Ishikawa (cell line): ENCODE data around the gene PLCB1.

Experiments
- CEBPB ChIP-seq: IDR thresholded peaks from 2 replicates; pipeline ENCODE4 v1.6.1; 2012
- CREB1 ChIP-seq: IDR thresholded peaks from 2 replicates; pipeline ENCODE4 v1.6.1; 2012; ENCODE audit warnings: low read depth
- EGR1 ChIP-seq: IDR thresholded peaks from 2 replicates; pipeline ENCODE4 v1.6.1; 2012
- EP300 ChIP-seq: IDR thresholded peaks from 2 replicates; pipeline ENCODE4 v1.6.1; 2012; ENCODE audit warnings: borderline replicate concordance
- FOXM1 ChIP-seq: IDR thresholded peaks from 2 replicates; pipeline ENCODE4 v1.6.1; 2012; ENCODE audit warnings: low read depth, borderline replicate concordance
- NFIC ChIP-seq: IDR thresholded peaks from 2 replicates; pipeline ENCODE4 v1.6.1; 2012
- RAD21 ChIP-seq: IDR thresholded peaks from 2 replicates; pipeline ENCODE4 v1.6.1; 2012; ENCODE audit warnings: low read depth
- REST ChIP-seq: IDR thresholded peaks from 2 replicates; pipeline ENCODE4 v1.6.1; 2012; ENCODE audit warnings: low read depth, mild to moderate bottlenecking
- TAF1 ChIP-seq: IDR thresholded peaks from 2 replicates; pipeline ENCODE4 v1.6.1; 2012; ENCODE audit warnings: low read depth, mild to moderate bottlenecking
- TEAD4 ChIP-seq: IDR thresholded peaks from 2 replicates; pipeline ENCODE4 v1.6.1; 2012
- USF1 ChIP-seq: IDR thresholded peaks from 2 replicates; pipeline ENCODE4 v1.6.1; 2012
- YY1 ChIP-seq: IDR thresholded peaks from 2 replicates; pipeline ENCODE4 v1.6.1; 2012; ENCODE audit warnings: low read depth
- ZBTB7A ChIP-seq: IDR thresholded peaks from 2 replicates; pipeline ENCODE4 v1.6.1; 2012; ENCODE audit warnings: low read depth
- TF ChIP-seq, protein P1 (sequence below): IDR thresholded peaks from 2 replicates; pipeline ENCODE4 v1.6.1; 2012

DNA sequence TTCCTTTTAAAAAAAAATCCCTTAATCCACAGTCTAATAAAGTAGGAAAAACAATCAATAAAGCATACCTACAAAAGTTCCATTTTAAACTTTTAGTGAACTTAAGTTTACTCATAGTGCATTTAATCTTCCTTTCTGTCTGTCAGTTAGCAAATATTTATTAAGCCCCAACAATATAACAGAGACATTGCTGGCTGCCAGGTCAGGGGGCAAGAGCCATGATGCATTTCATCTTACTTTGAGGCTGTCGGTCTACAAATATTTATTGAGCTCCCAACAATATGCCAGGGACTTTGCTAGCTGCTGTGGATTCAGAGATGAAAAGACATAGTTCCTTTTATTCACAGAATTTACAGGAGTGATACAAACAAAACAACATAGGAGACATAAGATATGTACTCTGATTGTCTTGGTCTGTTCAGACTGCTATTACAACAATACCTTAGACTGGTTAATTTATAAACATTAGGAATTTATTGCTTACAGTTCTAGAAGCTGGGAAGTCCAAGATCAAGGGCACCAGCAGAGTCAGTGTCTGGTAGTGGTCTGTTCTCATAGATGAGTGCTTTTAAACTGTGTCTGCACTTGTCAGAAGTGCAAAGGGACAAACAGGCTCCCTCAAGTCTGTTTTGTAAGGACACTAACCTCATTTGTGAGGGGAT is 118.6 kb downstream of the PLCB1 start:
- no peak for TF ChIP-seq ZBTB7A
- TF ChIP-seq, protein P1, sequence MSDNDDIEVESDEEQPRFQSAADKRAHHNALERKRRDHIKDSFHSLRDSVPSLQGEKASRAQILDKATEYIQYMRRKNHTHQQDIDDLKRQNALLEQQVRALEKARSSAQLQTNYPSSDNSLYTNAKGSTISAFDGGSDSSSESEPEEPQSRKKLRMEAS = no peak
- no peak for TF ChIP-seq CREB1
- TF ChIP-seq NFIC = no peak
- no peak for TF ChIP-seq TEAD4
- no peak for TF ChIP-seq TAF1
- no peak for TF ChIP-seq RAD21
- no peak for TF ChIP-seq FOXM1
- no peak for TF ChIP-seq REST
- no peak for TF ChIP-seq USF1
- no peak for TF ChIP-seq EGR1
- no peak for TF ChIP-seq EP300
- no peak for TF ChIP-seq YY1
- TF ChIP-seq CEBPB = no peak
